Neural cell (in vitro differentiated cells): ENCODE measurements around the gene RBBP6. TPM values are rescaled to one million over a fixed set of nuclear protein-coding genes. Genes with fewer than 3 reads are reported as not detected.

Source experiments
- H2AFZ ChIP-seq: fragments of 200-600, 300-800 bp; sonication (generic), shearing (Covaris generic); 2 replicates; pipeline ENCODE4 v1.6.0; 2014; ENCODE audit warnings: low read depth, mild to moderate bottlenecking, antibody characterized with exemption, low read length, moderate library complexity
- H3F3A ChIP-seq: fragments of 200-600 bp; shearing (Covaris generic); 2 replicates; pipeline ENCODE4 v1.6.1; 2016; ENCODE audit warnings: mild to moderate bottlenecking, moderate library complexity, mixed read lengths, antibody characterized with exemption, low read length; ENCODE audit not compliant: insufficient read depth, poor library complexity, severe bottlenecking
- H3K27ac ChIP-seq: fragments of 200-600, 300-800 bp; sonication (generic), shearing (Covaris generic); 2 replicates; pipeline ENCODE4 v1.5.1; 2014; ENCODE audit warnings: mild to moderate bottlenecking, low read length, moderate library complexity
- H3K27me3 ChIP-seq: fragments of 300-800, 200-600 bp; sonication (generic), shearing (Covaris generic); 2 replicates; pipeline ENCODE4 v1.6.0; 2014; ENCODE audit warnings: mild to moderate bottlenecking, low read depth, low read length, moderate library complexity; ENCODE audit not compliant: insufficient read depth
- H3K36me3 ChIP-seq: fragments of 300-800, 200-600 bp; sonication (generic), shearing (Covaris generic); 2 replicates; pipeline ENCODE4 v1.5.1; 2014; ENCODE audit warnings: mild to moderate bottlenecking, antibody characterized with exemption, low read length, moderate library complexity; ENCODE audit not compliant: insufficient read depth
- H3K4me2 ChIP-seq: fragments of 300-800, 200-600 bp; sonication (generic), shearing (Covaris generic); 2 replicates; pipeline ENCODE4 v1.6.0; 2014; ENCODE audit warnings: mild to moderate bottlenecking, low read length
- H3K4me3 ChIP-seq: fragments of 300-800, 200-600 bp; sonication (generic), shearing (Covaris generic); 2 replicates; pipeline ENCODE4 v1.5.1; 2014; ENCODE audit warnings: mild to moderate bottlenecking, low read length, moderate library complexity
- H3K79me2 ChIP-seq: fragments of 200-600 bp; shearing (Covaris generic); replicated peaks from 2 replicates; pipeline ENCODE4 v1.6.0; 2014; ENCODE audit warnings: mild to moderate bottlenecking, low read length, moderate library complexity; ENCODE audit not compliant: insufficient read depth
- H3K9ac ChIP-seq: fragments of 300-800, 200-600 bp; sonication (generic), shearing (Covaris generic); 2 replicates; pipeline ENCODE4 v1.6.1; 2016; ENCODE audit warnings: mild to moderate bottlenecking, low read length, mixed read lengths
- H3K9me2 ChIP-seq: fragments of 200-600 bp; shearing (Covaris generic); 2 replicates; pipeline ENCODE4 v1.6.1; 2016; ENCODE audit warnings: mild to moderate bottlenecking, low read length, mixed read lengths; ENCODE audit not compliant: insufficient read depth
- H3K9me3 ChIP-seq: fragments of 200-600, 300-800 bp; sonication (generic), shearing (Covaris generic); 2 replicates; pipeline ENCODE4 v1.6.1; 2016; ENCODE audit warnings: mild to moderate bottlenecking, mixed run types, low read length, moderate library complexity, mixed read lengths
- H4K20me1 ChIP-seq: fragments of 200-600 bp; shearing (Covaris generic); 2 replicates; pipeline ENCODE4 v1.6.1; 2016; ENCODE audit warnings: mild to moderate bottlenecking, mixed run types; ENCODE audit not compliant: insufficient read depth
- CTCF ChIP-seq: fragments of 450-650 bp; IDR thresholded peaks from 2 replicates; pipeline ENCODE4 v1.5.1; 2014; ENCODE audit warnings: antibody characterized with exemption, mild to moderate bottlenecking, moderate library complexity; ENCODE audit not compliant: poor library complexity, severe bottlenecking
- EP300 ChIP-seq: fragments of 450-650 bp; conservative IDR thresholded peaks from 2 replicates; pipeline ENCODE4 v1.6.1; 2014; ENCODE audit warnings: antibody characterized with exemption, mild to moderate bottlenecking, moderate library complexity; ENCODE audit not compliant: poor library complexity, severe bottlenecking
- EZH2 ChIP-seq: fragments of 200-600, 300-800 bp; shearing (Covaris generic), sonication (generic); IDR thresholded peaks from 2 replicates; pipeline ENCODE4 v1.6.1; 2014; ENCODE audit warnings: antibody characterized with exemption, low read length, borderline replicate concordance, mild to moderate bottlenecking; ENCODE audit not compliant: insufficient read depth, poor library complexity, severe bottlenecking
- MXI1 ChIP-seq: fragments of 450-650 bp; conservative IDR thresholded peaks from 2 replicates; pipeline ENCODE4 v1.6.1; 2014; ENCODE audit warnings: antibody characterized with exemption, mild to moderate bottlenecking; ENCODE audit not compliant: poor library complexity, severe bottlenecking
- POLR2AphosphoS5 ChIP-seq: IDR thresholded peaks from 2 replicates; pipeline ENCODE4 v1.6.1; 2012
- RAD21 ChIP-seq: fragments of 450-650 bp; conservative IDR thresholded peaks from 2 replicates; pipeline ENCODE4 v1.6.1; 2014; ENCODE audit warnings: antibody characterized with exemption, mild to moderate bottlenecking, moderate library complexity
- REST ChIP-seq: IDR thresholded peaks from 2 replicates; pipeline ENCODE4 v1.6.1; 2012; ENCODE audit warnings: borderline replicate concordance
- SMC3 ChIP-seq: fragments of 450-650 bp; conservative IDR thresholded peaks from 2 replicates; pipeline ENCODE4 v1.6.1; 2014; ENCODE audit warnings: antibody characterized with exemption, mild to moderate bottlenecking, moderate library complexity; ENCODE audit not compliant: poor library complexity
- TAF1 ChIP-seq: IDR thresholded peaks from 2 replicates; pipeline ENCODE4 v1.6.1; 2012; ENCODE audit warnings: low read depth
- polyA plus RNA-seq: library from polyadenylated mRNA; depleted of rRNA; stranded (reverse); fragments of >200 nt; gene quantifications from 2 replicates; pipeline ENCODE4 v1.2.3, GENCODE V29; 2014

Gene RBBP6
- polyA plus RNA-seq, 1 donor from 2014 or later, result 75.5 TPM

GRCh38 chr16:24568392-24568791 lies 29.0 kb downstream of the RBBP6 start:
- no peak overlapping the region for H2AFZ ChIP-seq
- no peaks in the 10 kb centered on the region for H3K79me2 ChIP-seq
- no peaks in the 10 kb centered on the region for H3K9me2 ChIP-seq
- H3K27ac ChIP-seq, result no peak overlapping the region
- no peaks in the 10 kb centered on the region for H3F3A ChIP-seq
- no peak overlapping the region for H3K9ac ChIP-seq
- no peaks in the 10 kb centered on the region for H4K20me1 ChIP-seq
- no peaks in the 10 kb centered on the region for H3K9me3 ChIP-seq
- no peaks in the 10 kb centered on the region for H3K27me3 ChIP-seq
- peaks cover 26% of the 10 kb centered on the region for H3K36me3 ChIP-seq
- H3K4me3 ChIP-seq, result no peak overlapping the region
- TF ChIP-seq TAF1 (no peak), RAD21 (peak; percentile 72), EP300 (no peak), POLR2AphosphoS5 (no peak), SMC3 (peak; percentile 69), CTCF (peak; percentile 66)
- no peak overlapping the region for H3K4me2 ChIP-seq

GRCh38 chr16:24571096-24571495 lies 31.7 kb downstream of the RBBP6 start:
- no peak overlapping the region for H2AFZ ChIP-seq
- no peaks in the 10 kb centered on the region for H3K27me3 ChIP-seq
- H3K27ac ChIP-seq, result no peak overlapping the region
- no peaks in the 10 kb centered on the region for H3K9me3 ChIP-seq
- no peak overlapping the region for H3K4me3 ChIP-seq
- TF ChIP-seq MXI1 (no peak), EZH2 (no peak), RAD21 (no peak), EP300 (no peak), REST (no peak), TAF1 (no peak), SMC3 (no peak)
- no peaks in the 10 kb centered on the region for H4K20me1 ChIP-seq
- H3F3A ChIP-seq, result no peaks in the 10 kb centered on the region
- H3K79me2 ChIP-seq, result no peaks in the 10 kb centered on the region
- peaks cover 26% of the 10 kb centered on the region for H3K36me3 ChIP-seq
- H3K9me2 ChIP-seq, result no peaks in the 10 kb centered on the region
- H3K4me2 ChIP-seq, result no peak overlapping the region
- no peak overlapping the region for H3K9ac ChIP-seq

GRCh38 chr16:24572069-24572468 lies 32.7 kb downstream of the RBBP6 start:
- Histone ChIP-seq H2AFZ (no peak overlapping the region), H4K20me1 (no peaks in the 10 kb centered on the region), H3F3A (no peaks in the 10 kb centered on the region), H3K4me2 (no peak overlapping the region), H3K9me3 (no peaks in the 10 kb centered on the region), H3K9ac (no peak overlapping the region), H3K79me2 (no peaks in the 10 kb centered on the region), H3K36me3 (peaks cover 26% of the 10 kb centered on the region), H3K9me2 (no peaks in the 10 kb centered on the region), H3K27ac (no peak overlapping the region), H3K27me3 (no peaks in the 10 kb centered on the region), H3K4me3 (no peak overlapping the region)
- TF ChIP-seq RAD21, result no peak
- TF ChIP-seq SMC3, result no peak
- no peak for TF ChIP-seq EZH2
